DND-41 (cell line): Measurements from ENCODE around the gene PREX1.

Experiments
- CTCF ChIP-seq: IDR thresholded peaks from 2 replicates; pipeline ENCODE4 v1.5.1; 2012; ENCODE audit warnings: borderline replicate concordance, low read length, moderate library complexity, mild to moderate bottlenecking; ENCODE audit not compliant: poor library complexity, severe bottlenecking; ENCODE audit errors: extremely low read depth
- EZH2 ChIP-seq: IDR thresholded peaks from 3 replicates; pipeline ENCODE4 v1.6.1; 2012; ENCODE audit warnings: borderline replicate concordance, low read depth, mild to moderate bottlenecking, moderate library complexity, low read length, inconsistent platforms; ENCODE audit not compliant: severe bottlenecking

- TF ChIP-seq CTCF (no peak), EZH2 (no peak)
Measured at GRCh38 chr20:48849299-48849698, 21.5 kb upstream of the PREX1 start.
